HUDEP-2 (cell line): Measurements from ENCODE around the gene QRFP.

Experiments
- DNase-seq, 76 experiments: peaks; one replicate each; lab custom pipeline; 2025; ENCODE audit not compliant: unreplicated experiment in 76 of 76; lab: John Stamatoyannopoulos, UW

Gene QRFP

DNA sequence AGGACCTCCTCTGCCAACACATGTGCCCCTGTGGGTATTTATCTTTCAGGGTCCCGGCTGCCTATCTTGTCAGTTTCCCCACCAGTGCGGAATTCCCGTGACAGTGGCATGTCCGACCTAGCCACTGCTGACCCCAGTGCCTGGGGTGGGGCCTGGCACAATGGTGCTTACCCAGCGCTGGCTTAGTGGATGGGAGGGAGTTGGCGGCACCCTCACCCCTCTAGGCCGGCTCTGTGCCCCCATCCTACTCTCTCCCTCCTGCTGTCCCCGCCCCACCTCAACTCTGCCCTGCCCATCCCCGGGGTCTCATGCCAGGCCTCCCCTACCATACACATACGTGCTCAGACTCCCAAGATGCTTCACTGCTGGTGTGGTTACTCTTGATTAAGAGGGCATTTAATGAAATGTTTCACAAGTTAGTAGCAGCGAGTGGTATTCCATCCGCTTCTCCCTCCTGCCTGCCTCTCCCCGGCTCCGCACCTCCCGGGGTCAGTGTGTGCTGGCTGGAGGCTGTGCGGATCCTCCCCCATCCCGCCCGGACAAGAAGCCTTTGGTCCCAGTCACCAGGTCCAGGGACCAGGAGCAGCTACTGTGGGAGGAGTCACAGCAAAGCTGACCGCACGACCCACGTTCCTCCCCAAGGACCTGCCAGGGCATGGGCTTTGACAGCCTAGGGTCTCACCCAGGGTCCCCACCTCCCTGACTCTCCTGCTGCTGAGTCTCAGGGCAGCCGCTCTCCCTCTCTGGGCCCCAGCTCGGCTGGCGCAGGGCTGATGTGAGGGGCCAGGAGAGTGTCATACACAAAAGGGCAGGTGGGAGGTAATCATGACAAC, 9.5 kb upstream of the QRFP start:
- no peak for DNase-seq

DNA sequence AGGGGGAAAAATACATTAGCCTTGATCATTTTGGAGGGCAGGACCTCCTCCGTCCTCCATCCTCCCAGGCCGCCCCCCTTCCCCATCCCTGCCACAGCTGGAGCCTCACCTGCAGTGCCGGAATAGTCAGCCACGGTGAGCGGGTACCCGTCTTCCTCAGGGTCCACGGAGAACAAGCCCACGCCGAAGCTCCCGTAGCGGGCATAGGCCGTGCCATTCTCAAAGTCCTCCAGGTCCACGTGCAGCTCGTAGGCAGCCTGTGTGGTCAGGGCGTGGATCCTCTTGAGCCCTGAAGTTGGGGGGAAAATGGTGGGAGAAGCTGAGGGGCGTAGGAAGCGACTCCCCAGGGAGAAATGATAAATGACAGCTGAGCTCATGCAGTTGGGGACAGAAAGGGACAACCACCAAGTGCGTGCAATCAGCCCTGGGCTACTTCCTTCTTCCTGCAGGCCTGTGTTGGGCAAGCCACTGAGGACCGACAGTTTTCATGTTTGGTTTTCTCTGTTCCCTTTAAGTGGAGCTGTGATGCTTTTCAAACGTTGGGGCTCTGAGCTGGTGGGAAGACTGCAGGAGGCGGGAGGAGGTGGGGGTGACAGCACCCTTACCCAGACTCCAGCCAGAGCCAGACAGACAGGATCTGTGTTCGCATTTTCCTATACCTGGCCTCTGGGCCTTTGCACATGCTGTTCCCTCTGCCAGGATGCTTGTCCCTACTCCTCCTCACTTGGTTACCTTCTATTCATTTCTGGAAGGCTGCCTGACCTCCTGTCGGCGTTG, 8.7 kb upstream of the QRFP start:
- no peak for DNase-seq

DNA sequence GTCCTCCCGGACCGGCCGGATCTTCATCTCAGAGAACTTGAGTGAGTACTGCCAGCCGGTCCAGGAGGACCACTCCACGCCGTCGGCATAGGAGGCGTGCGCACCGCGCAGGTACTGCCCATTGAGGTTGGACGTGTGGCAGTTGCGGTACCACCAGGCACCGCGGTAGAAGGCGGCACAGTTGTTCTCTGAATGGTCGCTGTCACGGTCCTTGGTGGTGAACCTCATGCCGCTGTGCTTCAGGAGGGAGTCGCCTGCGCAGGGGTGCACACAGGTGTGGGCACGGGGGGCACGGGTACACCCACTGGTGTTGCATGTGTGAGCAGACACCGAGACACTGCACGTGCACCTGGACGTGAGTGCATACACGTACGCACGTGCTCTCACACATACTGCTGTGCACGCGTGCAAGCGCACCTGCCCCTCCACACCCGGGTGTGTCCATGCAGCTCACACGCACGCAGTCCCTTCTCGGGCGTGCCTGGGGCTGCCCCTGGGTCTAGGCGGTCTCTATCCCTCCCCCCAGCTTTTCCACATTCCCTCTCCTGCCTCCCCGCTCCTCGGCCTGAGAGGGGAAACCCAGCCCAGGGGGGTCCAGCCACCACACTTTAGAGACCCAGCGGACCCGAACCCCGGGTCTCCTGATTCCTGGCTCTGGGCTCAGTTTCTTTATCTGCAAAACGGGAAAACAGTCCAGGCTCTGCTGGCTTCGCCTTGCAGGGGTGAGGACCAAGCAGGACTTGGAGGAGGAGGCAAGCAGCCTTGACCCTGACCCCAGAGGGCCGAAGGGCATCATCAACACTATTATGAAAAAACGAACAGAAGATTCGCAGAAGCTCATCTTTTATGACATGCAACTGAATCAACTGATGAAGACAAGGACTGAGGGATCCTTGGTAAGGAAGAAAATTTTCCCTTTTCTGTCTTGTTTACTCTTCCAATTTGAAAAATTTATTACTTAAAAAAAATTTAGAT, 7.7 kb upstream of the QRFP start:
- DNase-seq: no peak

DNA sequence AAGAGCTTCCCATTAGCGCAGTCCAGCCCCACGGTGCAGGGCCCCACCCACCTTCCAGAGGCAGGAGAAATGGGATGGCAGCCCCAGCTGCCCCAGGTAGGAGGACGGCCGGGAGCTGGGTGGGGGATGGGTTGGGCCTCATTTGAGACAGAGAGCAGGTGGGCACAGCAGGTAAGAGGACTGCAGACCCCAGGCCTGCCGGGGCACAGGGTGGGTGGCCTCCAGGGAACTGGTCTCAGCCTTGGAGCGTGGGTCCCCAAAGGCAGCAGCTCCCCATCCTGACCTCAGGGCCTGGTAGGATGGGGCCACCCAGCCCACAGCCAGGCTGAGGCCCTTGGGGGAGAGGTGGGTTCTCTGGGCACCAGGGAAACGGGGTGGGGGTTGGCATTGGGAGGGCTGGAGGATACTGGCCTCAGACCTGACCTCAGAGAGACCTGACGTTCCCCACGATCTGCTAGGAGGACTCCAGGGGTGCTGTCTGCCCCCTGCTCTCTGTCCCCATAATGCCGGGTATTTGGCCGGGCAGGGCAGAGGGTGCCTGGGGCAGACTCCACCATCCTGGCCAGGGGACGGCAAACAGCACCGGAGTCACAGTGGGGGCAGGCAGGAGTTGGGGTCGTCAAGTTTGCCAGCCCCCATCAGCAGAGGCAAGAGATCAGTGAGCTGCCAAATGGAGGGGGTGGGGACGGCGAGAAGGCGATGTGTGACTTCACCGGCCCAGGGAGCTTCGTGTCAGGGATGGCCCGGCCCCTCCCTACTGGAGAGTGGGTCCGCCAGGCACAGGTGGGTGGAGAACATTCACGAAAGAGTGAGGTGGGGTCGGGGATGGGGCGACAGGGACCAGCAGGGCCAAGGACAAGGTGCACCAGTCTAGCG, 6.8 kb upstream of the QRFP start:
- no peak for DNase-seq

DNA sequence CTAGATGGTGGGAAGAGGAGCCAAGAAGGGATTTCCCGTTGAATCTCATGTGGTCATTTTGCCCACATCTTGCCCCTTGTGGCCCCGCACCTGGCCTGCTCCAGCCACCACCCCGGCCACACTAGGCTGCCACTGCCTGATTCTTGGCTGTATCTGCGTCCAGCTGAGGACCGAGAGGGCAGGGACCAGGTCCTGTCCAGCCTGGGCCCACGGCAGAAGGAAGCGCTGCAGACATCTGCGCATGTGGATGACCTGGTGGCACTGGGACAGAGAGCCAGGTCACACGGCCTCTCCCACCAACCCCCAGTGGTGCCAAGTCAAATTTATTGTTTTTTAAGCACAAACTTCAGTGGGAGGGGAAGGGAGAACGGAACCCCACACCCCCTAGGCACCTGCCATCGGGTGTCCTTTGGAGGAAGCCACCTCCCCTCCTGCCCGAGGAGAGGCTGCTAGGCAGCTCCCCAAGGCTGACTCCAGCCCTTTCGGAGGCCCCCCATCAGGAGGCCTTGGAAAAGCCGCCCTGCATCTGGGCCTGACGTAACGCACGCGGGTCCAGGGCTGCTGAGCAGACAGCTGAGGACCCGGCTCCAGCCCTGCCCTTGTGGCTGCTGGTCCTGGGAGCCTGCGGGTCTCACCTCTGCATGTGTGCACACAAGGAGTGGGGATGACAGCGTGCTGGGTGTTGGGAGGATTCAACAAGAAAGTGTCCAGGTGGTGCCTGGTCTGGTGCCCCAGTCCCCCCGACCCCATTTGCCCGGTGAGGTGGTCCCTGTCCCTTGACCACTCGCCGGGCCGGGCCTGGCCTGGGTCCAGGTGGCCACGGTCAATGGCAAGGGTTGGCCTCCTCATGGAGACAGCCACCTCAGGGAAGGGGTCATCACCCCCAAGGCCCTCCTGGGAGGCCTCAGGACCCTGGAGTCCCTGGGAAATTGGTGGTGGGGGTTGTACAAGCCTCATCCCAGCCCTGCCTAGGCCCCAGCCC, 5.9 kb upstream of the QRFP start:
- no peak for DNase-seq

DNA sequence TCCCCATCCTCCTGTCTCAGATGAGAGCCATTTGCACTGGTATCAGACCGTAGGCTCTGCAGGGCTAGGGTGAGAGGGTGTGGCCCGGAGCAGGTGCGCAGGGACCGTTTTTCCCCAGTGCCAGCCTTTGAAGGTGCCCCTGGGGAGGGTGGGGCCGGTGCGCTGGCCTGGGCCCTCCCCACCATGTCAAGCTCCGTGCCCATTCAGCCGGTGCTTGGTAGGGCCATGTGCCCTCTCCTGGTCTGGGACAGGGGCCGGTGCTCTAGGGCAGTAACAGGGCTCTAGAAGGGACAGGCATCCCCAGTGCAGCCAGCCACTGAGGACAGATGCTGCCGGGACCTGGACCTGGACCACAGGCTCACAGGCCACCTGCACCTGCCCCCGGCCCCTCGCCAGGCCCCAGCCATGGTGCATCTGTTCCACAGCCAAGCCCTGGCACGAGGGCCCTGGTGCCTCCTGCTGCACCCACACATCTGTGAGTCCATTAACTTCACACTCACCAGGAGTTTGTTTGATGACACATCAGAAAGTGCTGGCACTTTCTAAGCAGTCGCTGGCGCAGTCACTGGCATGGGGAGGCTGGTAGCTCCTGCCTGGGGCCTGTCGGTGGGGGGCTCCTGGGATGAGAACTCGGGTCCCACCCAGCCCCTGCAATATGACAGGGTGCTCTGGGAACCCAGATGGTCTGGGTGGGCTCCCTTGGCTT, 5.0 kb upstream of the QRFP start:
- no peak for DNase-seq

DNA sequence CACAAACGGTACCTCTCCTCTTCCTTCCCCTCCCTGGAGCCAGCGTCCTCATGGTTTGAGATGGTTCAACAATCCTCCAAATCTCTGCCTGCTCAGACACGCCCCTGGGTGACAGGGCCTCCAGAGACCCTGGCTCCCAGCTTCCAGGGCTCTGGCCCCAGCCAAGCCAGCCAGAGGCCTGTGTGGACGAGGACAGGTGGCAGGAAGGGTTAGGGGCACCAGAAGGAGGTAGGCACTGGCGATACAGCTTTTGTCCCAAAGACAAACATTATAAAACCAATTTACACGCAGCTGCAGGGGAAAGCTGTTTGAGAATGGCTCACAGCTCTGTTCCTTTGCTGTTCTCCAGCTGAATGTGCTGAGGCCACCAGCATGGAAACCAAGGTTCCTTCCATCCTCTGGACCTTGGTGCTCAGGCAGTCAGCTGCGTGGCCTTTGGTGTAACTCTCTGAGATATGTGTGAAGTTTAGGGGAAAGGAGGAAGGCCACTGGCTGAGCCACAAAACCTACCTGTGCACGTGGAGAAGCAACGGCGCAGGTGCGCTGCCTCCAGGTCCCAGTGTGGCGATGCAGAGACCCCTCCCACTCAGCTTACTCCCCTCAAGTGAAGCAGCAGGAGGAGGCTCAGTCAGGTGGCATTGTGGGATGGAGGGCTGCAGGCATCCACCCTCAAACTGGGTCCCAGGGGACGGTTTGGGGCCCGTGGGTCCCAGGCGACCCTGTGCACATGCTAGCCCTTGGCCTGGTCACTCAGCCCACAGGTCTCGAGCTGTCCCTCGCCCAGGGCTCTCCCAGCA, 4.3 kb upstream of the QRFP start:
- peak in 1 of 76 experiments; percentile 1 for DNase-seq

DNA sequence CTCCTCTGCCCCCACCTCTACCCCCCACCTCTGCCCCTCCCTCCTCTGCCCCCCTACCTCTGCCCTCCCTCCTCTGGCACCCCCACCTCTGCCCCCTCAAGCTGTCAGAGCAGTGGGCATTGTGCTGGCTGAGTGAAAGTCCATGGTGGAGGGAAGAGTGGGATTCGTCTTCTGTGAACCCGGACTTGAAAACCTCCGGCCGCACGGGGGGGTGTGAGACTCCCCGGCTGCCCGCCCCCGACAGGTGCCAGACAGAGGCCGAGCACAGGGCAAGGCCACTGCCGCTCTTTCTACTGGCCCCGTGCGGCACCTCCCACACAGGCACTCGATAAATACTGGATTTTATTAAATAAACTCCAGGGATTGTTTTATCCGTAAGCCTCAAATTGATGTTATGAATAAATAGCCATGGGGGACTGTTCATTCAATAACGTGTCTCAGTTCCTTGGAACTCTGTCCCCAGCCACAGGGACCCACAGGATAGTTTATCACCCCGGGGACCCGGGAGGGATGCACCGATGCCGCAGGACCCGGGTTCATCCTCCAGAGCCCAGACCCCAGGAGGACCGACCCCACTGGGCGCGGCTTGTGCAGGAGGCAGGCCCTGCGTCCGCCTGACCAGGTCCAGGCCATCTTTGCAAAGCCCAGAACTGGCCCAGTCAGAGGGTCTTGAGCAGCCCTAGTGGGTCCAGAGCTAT, 2.6 kb upstream of the QRFP start:
- DNase-seq: no peak

DNA sequence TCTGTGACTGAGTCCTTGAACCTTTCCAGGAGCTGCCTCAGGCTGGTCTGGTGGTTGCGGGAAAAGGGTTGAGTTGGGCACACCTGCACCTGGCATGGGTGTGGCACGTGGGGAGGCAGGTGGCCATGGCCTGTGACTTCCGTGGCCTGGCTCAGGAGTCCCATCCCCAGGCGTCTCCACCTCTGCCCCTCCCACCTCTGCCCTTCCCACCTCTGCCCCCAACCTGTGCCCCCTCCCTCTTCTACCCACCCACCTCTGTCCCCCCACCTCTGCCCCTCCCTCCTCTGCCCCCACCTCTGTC, 1.9 kb upstream of the QRFP start:
- no peak for DNase-seq

DNA sequence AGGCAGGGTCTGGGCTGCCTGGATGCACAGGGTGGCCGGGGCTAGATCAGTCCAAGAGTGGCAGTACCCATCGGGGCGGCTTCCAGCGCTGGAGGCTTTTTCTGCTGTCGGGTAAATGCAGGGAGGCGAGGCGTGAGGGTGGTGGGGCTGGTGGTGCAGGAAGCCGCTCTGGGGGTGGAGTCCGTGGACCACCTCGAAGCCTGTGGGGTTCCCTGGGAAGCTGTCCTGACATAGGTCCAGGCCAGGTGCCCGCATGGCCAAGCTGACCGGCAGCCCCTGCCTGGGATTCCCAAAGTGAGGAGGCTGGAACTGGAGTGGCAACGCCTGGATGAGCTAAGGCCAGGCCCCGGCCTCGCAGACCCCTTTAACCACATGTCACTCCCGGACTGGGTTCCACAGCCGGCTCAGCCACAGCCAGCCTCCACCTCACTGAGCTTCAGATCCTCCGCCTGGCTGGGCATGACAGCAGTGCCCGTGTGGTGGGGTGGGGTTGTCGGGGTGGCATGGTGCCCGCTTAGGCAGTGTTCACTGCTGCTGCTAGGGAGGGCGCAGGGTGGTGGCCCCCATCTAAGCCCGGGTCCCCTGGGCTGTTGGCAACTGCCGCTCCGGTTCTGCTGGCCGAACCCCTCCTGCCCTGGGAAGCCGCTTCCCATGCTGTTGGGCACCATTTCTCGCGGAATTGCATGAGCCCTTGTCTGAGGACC, 1.4 kb upstream of the QRFP start:
- DNase-seq: no peak

DNA sequence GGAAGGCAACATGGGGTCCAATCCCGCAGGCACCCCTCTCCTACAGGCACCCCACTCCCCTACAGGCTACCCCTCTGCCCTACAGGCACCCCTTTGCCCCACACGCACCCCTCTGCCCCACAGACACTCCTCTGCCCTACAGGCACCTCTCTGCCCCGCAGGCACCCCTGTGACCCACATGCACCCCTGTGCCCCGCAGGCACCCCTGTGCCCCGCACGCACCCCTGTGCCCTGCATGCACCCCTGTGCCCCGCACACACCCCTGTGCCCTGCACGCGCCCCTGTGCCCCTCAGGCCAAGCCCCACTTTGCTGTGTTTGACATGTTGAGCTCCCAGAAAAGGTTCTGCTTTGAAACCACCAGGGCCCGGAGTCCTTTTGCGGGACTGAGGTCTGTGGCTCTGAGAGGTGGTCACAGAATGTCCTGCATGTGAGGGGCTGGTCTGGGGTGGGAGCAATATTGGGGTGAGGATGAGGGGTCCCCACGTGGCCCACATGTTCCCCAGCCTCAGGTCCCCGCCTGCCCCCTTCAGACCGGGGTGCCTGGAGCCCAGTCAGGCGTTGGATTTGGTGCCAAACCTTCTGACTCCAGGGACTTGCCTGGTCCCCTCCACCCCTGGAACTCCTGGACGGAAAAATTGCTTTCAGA, 616 bp upstream of the QRFP start:
- no peak for DNase-seq

DNA sequence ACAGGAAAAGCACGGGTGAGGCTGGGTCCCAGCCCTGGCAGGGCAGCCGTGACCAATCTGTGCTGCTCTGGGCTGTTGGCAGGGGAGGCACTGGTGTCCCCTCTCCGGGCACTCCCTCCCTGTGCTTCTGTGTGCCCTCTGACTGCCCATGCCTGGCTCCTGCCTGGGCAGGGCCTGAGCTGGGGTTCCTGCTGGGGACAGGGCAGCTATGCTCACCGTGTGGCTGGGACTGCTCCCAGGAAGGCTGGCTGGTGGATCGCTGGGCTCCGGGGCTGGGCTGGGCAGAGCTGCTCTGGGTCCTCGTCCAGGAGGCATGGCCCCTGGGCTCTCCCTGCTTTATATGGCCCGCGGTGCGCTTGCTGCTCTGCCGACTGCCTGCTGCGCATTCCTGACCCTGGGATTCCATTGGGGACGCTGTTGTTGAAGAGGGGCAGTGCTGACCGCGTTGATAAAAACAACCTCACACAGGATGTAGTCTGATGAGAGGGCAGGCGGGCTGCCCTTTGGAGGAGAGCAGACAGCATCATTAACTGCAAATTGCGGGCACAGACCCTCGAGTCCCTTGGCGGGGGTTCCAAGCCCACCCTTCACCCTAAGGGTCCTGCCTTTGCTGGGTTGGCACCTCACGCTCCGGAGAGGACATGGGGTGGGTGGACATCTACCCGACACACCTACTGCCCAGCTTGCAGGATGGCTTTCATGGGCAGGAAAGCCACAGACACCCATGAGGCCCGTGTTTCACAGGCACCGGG, 955 bp downstream of the QRFP start:
- no peak for DNase-seq

DNA sequence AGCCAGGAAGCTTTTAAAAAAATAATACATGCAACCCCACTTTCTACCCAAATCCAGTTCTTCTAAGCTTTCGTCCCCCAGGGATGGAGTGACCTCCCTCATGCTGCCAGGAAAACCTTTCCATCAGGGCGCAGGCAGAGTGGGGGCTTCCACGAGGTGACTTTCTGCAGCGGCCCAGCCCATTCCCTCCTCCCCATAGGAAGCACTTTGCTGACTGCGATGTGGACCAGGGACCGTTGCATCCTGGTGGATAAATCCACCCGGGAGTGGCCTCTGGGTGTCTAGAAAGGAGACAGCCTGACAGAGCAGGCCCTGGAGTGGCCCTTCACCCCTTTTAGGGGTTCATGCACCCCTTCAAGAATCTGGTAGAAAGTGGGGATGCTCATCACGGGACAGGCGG, 1.6 kb downstream of the QRFP start:
- DNase-seq: no peak

DNA sequence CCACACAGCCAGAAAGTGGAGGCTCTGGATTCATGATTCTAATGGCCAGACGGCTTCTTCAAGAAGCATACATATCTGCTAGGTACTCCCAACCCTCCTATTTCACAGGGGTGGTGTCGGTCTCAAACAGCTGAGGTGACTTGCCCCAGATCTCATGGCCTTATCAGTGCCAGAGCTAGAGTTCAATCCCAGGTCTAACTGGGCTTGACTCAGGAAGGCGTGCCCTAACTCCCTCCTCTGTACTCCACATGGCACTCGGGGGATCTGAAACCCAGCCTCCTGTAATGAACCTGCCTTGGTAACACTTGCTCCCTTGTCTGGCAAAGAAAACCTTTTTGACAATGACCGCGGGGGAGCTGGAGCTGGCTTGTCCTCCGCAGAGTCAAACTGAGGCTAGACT, 2.1 kb downstream of the QRFP start:
- DNase-seq: peak in 63 of 76 experiments; percentile 7 to 72 (median 32)
